ENCODE data around the gene KCNG2.

DNA sequence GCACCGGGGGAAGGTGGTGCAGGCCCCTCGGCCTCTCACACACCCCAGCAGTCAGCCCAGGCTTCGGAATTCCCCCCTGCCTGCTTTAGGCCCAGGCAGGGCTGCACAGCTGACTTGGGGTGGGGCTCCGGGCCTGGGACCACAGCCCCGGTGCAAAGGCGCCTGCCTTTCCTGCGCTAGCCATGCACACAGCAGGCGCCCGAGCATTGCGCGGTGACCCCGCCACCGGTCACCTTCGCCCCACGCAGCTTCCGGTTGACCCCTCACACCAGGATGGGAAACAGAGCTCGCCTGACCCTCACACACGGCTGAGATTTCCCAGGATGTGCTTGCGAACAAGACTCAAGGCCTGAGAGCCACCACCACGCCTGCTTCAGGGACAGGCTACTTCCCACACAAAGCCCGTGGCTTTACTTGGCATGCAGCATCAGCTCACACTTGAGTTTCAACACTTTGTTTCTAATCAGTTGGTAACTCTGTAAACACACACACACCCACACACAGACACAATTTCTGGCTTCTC is 107.7 kb downstream of the KCNG2 start:
- TF ChIP-seq MXI1 (conservative IDR thresholded peaks at IDR 0.05; ENCODE audit: poor library complexity, severe bottlenecking) (no peak), POLR2AphosphoS5 (IDR thresholded peaks at IDR 0.05) (no peak), EP300 (conservative IDR thresholded peaks at IDR 0.05; ENCODE audit: poor library complexity, severe bottlenecking) (no peak), RAD21 (conservative IDR thresholded peaks at IDR 0.05) (no peak)
- TF ChIP-seq, protein P1, sequence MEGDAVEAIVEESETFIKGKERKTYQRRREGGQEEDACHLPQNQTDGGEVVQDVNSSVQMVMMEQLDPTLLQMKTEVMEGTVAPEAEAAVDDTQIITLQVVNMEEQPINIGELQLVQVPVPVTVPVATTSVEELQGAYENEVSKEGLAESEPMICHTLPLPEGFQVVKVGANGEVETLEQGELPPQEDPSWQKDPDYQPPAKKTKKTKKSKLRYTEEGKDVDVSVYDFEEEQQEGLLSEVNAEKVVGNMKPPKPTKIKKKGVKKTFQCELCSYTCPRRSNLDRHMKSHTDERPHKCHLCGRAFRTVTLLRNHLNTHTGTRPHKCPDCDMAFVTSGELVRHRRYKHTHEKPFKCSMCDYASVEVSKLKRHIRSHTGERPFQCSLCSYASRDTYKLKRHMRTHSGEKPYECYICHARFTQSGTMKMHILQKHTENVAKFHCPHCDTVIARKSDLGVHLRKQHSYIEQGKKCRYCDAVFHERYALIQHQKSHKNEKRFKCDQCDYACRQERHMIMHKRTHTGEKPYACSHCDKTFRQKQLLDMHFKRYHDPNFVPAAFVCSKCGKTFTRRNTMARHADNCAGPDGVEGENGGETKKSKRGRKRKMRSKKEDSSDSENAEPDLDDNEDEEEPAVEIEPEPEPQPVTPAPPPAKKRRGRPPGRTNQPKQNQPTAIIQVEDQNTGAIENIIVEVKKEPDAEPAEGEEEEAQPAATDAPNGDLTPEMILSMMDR (IDR thresholded peaks at IDR 0.05; ENCODE audit: poor library complexity, severe bottlenecking): no peak
- TF ChIP-seq, protein P2, sequence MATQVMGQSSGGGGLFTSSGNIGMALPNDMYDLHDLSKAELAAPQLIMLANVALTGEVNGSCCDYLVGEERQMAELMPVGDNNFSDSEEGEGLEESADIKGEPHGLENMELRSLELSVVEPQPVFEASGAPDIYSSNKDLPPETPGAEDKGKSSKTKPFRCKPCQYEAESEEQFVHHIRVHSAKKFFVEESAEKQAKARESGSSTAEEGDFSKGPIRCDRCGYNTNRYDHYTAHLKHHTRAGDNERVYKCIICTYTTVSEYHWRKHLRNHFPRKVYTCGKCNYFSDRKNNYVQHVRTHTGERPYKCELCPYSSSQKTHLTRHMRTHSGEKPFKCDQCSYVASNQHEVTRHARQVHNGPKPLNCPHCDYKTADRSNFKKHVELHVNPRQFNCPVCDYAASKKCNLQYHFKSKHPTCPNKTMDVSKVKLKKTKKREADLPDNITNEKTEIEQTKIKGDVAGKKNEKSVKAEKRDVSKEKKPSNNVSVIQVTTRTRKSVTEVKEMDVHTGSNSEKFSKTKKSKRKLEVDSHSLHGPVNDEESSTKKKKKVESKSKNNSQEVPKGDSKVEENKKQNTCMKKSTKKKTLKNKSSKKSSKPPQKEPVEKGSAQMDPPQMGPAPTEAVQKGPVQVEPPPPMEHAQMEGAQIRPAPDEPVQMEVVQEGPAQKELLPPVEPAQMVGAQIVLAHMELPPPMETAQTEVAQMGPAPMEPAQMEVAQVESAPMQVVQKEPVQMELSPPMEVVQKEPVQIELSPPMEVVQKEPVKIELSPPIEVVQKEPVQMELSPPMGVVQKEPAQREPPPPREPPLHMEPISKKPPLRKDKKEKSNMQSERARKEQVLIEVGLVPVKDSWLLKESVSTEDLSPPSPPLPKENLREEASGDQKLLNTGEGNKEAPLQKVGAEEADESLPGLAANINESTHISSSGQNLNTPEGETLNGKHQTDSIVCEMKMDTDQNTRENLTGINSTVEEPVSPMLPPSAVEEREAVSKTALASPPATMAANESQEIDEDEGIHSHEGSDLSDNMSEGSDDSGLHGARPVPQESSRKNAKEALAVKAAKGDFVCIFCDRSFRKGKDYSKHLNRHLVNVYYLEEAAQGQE (IDR thresholded peaks at IDR 0.05; ENCODE audit: borderline replicate concordance): no peak
